OCI-LY7 (cell line): ENCODE data around the gene PSMB4. TPM values are rescaled to one million over a fixed set of nuclear protein-coding genes. Genes with fewer than 3 reads are reported as not detected.

Source experiments
- BruUV-seq: library from RNA; stranded (reverse); fragments of 400-500 nt; replicated peaks from 2 replicates; lab custom pipeline; 2021; lab: Mats Ljungman, UMichigan
- CTCF ChIA-PET: fragments of 300-600 bp; sonication (Branson Sonifier 250); formaldehyde crosslinking; loops from one replicate; lab custom pipeline; 2022; ENCODE audit warnings: antibody characterized with exemption; ENCODE audit not compliant: unreplicated experiment; lab: Charles Lee
- POLR2A ChIA-PET: fragments of 300-600 bp; sonication (Branson Sonifier 250); formaldehyde crosslinking; loops from one replicate; lab custom pipeline; 2022; ENCODE audit warnings: antibody characterized with exemption; lab: Charles Lee
- DNase-seq: peaks from one replicate; pipeline ENCODE4 v3.0.0-alpha.2; 2015; ENCODE audit warnings: low spot score
- H2AFZ ChIP-seq: fragments of 200-600 bp; sonication (generic), shearing (Covaris generic); 2 replicates; pipeline ENCODE4 v1.6.1; 2014; ENCODE audit warnings: mild to moderate bottlenecking, antibody characterized with exemption, low read length, moderate library complexity
- H3K27ac ChIP-seq: fragments of 200-600 bp; sonication (generic); 2 replicates; pipeline ENCODE4 v1.5.1; 2014; ENCODE audit warnings: mixed run types, low read depth, mild to moderate bottlenecking, moderate library complexity, low read length, inconsistent platforms; ENCODE audit not compliant: poor library complexity, severe bottlenecking
- H3K36me3 ChIP-seq: fragments of 200-600 bp; sonication (generic); 2 replicates; pipeline ENCODE4 v1.6.1; 2014; ENCODE audit warnings: mild to moderate bottlenecking, antibody characterized with exemption, low read length, moderate library complexity, mixed read lengths; ENCODE audit not compliant: insufficient read depth
- H3K4me1 ChIP-seq: fragments of 200-600 bp; sonication (generic); 2 replicates; pipeline ENCODE4 v1.5.1; 2014; ENCODE audit warnings: mild to moderate bottlenecking, low read length; ENCODE audit not compliant: insufficient read depth, poor library complexity, severe bottlenecking
- H3K4me2 ChIP-seq: fragments of 200-600 bp; sonication (generic); 2 replicates; pipeline ENCODE4 v1.6.1; 2014; ENCODE audit warnings: mild to moderate bottlenecking, low read length
- H3K4me3 ChIP-seq: fragments of 200-600 bp; sonication (generic); 2 replicates; pipeline ENCODE4 v1.5.1; 2014; ENCODE audit warnings: mild to moderate bottlenecking, low read depth, low read length; ENCODE audit not compliant: poor library complexity, severe bottlenecking
- H3K79me2 ChIP-seq: fragments of 200-600 bp; sonication (generic); 2 replicates; pipeline ENCODE4 v1.6.1; 2016; ENCODE audit warnings: low read depth, mild to moderate bottlenecking, low read length, moderate library complexity, mixed read lengths; ENCODE audit not compliant: insufficient read depth
- H3K9me2 ChIP-seq: fragments of 200-600 bp; sonication (generic); 2 replicates; pipeline ENCODE4 v1.6.1; 2016; ENCODE audit warnings: mild to moderate bottlenecking, low read length, mixed read lengths; ENCODE audit not compliant: insufficient read depth
- H3K9me3 ChIP-seq: fragments of 200-600 bp; sonication (generic); 2 replicates; pipeline ENCODE4 v1.6.1; 2014; ENCODE audit warnings: mild to moderate bottlenecking, mixed run types, low read length, mixed read lengths
- H4K20me1 ChIP-seq: fragments of 200-600 bp; sonication (generic); 2 replicates; pipeline ENCODE4 v1.6.1; 2014; ENCODE audit warnings: mild to moderate bottlenecking, antibody characterized with exemption, low read length, moderate library complexity, mixed read lengths; ENCODE audit not compliant: insufficient read depth
- CTCF ChIP-seq: fragments of 200-600 bp; sonication (generic); conservative IDR thresholded peaks from 2 replicates; pipeline ENCODE4 v1.5.1; 2014; ENCODE audit warnings: mild to moderate bottlenecking, antibody characterized with exemption, low read length, moderate library complexity, mixed read lengths
- EZH2phosphoT487 ChIP-seq: fragments of 200-600 bp; sonication (generic); IDR thresholded peaks from 2 replicates; pipeline ENCODE4 v1.6.1; 2018; ENCODE audit warnings: low read depth, borderline replicate concordance, mild to moderate bottlenecking, mixed run types, antibody characterized with exemption, low read length, moderate library complexity, mixed read lengths
- intact Hi-C: fragments of 100-400 bp; cut with micrococcal nuclease; formaldehyde crosslinking; loops from one replicate; pipeline ENCODE4 v1.10.0; 2022; ENCODE audit not compliant: unreplicated experiment
- total RNA-seq, 2 experiments: library from RNA; depleted of rRNA in 1 of 2; stranded (reverse); fragments of >200 nt in 1 of 2; shearing (Covaris generic) in 1 of 2; gene quantifications; 2 replicates each; pipeline ENCODE4 v1.2.3, GENCODE V29; 2014 to 2022

Gene PSMB4
- total RNA-seq, 2 experiments from 2014 or later = 242 to 301 TPM

- H3K9me3 ChIP-seq = no peaks in the 10 kb centered on the region
- intact Hi-C loops = no loop called here
- H3K79me2 ChIP-seq = no peaks in the 10 kb centered on the region
- BruUV-seq = no TSS peak
- H3K27ac ChIP-seq = no peak overlapping the region
- H4K20me1 ChIP-seq = 0 out of 2 replicates have a peak, but pooled peaks cover 8% of the 10 kb centered on the region
- no peak overlapping the region for H3K4me3 ChIP-seq
- TF ChIP-seq EZH2phosphoT487 (no peak), CTCF (no peak)
- peaks cover 98% of the 10 kb centered on the region for H3K36me3 ChIP-seq
- no peak overlapping the region for H3K4me2 ChIP-seq
- H3K4me1 ChIP-seq = no peaks in the 10 kb centered on the region
- no peak overlapping the region for H2AFZ ChIP-seq
- DNase-seq = no peak
- ChIA-PET POLR2A (interaction anchor here (0.6 to 0.7 kb wide), 2 partner anchors 48 to 96 kb away, joined by 6 to 8 read pairs; no protein-coding TSS in a partner anchor), CTCF (no interaction called here)
- H3K9me2 ChIP-seq = no peaks in the 10 kb centered on the region
Measured at GRCh38 chr1:151407304-151407703, 7.9 kb downstream of the PSMB4 start.

- BruUV-seq = no TSS peak
- TF ChIP-seq CTCF (no peak), EZH2phosphoT487 (no peak)
- Histone ChIP-seq H3K4me1 (no peaks in the 10 kb centered on the region), H2AFZ (no peak overlapping the region), H3K4me3 (no peak overlapping the region), H3K27ac (no peak overlapping the region), H3K4me2 (no peak overlapping the region), H3K36me3 (peaks cover 97% of the 10 kb centered on the region), H3K9me3 (no peaks in the 10 kb centered on the region), H3K79me2 (no peaks in the 10 kb centered on the region), H3K9me2 (no peaks in the 10 kb centered on the region), H4K20me1 (0 out of 2 replicates have a peak, but pooled peaks cover 5% of the 10 kb centered on the region)
- ChIA-PET POLR2A (interaction anchor here (0.6 kb wide), 1 partner anchor 804 kb away, joined by 3 read pairs; no protein-coding TSS in a partner anchor), CTCF (no interaction called here)
- intact Hi-C loops = no loop called here
- DNase-seq = no peak
Measured at GRCh38 chr1:151408891-151409290, 9.5 kb downstream of the PSMB4 start.

GRCh38 chr1:151411884-151412283, 12.5 kb downstream of the PSMB4 start:
- CTCF ChIA-PET = no interaction called here
- BruUV-seq = no TSS peak
- H2AFZ ChIP-seq = no peak overlapping the region
- no peaks in the 10 kb centered on the region for H3K9me3 ChIP-seq
- no peaks in the 10 kb centered on the region for H3K79me2 ChIP-seq
- TF ChIP-seq CTCF = no peak
- no peak for TF ChIP-seq EZH2phosphoT487
- no peak overlapping the region for H3K4me3 ChIP-seq
- H3K4me2 ChIP-seq = no peak overlapping the region
- no peaks in the 10 kb centered on the region for H3K4me1 ChIP-seq
- H4K20me1 ChIP-seq = 0 out of 2 replicates have a peak, but pooled peaks cover 5% of the 10 kb centered on the region
- DNase-seq = no peak
- POLR2A ChIA-PET = interaction anchor here (1.0 kb wide), 1 partner anchor 8 kb away, joined by 3 read pairs; no protein-coding TSS in a partner anchor
- no peak overlapping the region for H3K27ac ChIP-seq
- H3K9me2 ChIP-seq = no peaks in the 10 kb centered on the region
- peaks cover 97% of the 10 kb centered on the region for H3K36me3 ChIP-seq
- intact Hi-C loops = no loop called here
